HK-2 (cell line): ENCODE data around the gene RAPGEF1.

Experiments used
- DNase-seq: peaks from one replicate; pipeline ENCODE4 v3.0.0-alpha.2; 2018; ENCODE audit not compliant: unreplicated experiment

The RAPGEF1 gene

GRCh38 chr9:131706608-131706970, 33.3 kb downstream of the RAPGEF1 start:
- no peak for DNase-seq

- DNase-seq = no peak
These were observed 34.9 kb downstream of the RAPGEF1 start for GRCh38 chr9:131704988-131705387.

- no peak for DNase-seq
These were observed 35.5 kb downstream of the RAPGEF1 start for GRCh38 chr9:131704141-131704983.

- DNase-seq = no peak
These were observed 36.2 kb downstream of the RAPGEF1 start for GRCh38 chr9:131703697-131704096.

- no peak for DNase-seq
These were observed 37.0 kb downstream of the RAPGEF1 start for GRCh38 chr9:131702911-131703310.

GRCh38 chr9:131701789-131702337, 38.0 kb downstream of the RAPGEF1 start:
- DNase-seq = no peak

- DNase-seq = no peak
These were observed 38.5 kb downstream of the RAPGEF1 start for GRCh38 chr9:131701436-131701781.

GRCh38 chr9:131700765-131701435, 39.0 kb downstream of the RAPGEF1 start:
- no peak for DNase-seq

GRCh38 chr9:131700076-131700475, 39.8 kb downstream of the RAPGEF1 start:
- DNase-seq = no peak

- no peak for DNase-seq
These were observed 41.3 kb downstream of the RAPGEF1 start for GRCh38 chr9:131698618-131698985.

GRCh38 chr9:131697908-131698617, 41.8 kb downstream of the RAPGEF1 start:
- no peak for DNase-seq

GRCh38 chr9:131697097-131697496, 42.8 kb downstream of the RAPGEF1 start:
- peak; percentile 24 for DNase-seq

GRCh38 chr9:131695836-131696460, 43.9 kb downstream of the RAPGEF1 start:
- no peak for DNase-seq

GRCh38 chr9:131695366-131695765, 44.5 kb downstream of the RAPGEF1 start:
- no peak for DNase-seq

GRCh38 chr9:131693651-131694597, 46.0 kb downstream of the RAPGEF1 start:
- no peak for DNase-seq

- no peak for DNase-seq
These were observed 47.0 kb downstream of the RAPGEF1 start for GRCh38 chr9:131692612-131693562.

- no peak for DNase-seq
These were observed 47.8 kb downstream of the RAPGEF1 start for GRCh38 chr9:131691969-131692611.

- no peak for DNase-seq
These were observed 48.8 kb downstream of the RAPGEF1 start for GRCh38 chr9:131690941-131691573.

- no peak for DNase-seq
These were observed 49.4 kb downstream of the RAPGEF1 start for GRCh38 chr9:131690462-131690861.
